PC-9 (cell line): Measurements from ENCODE around the gene PMEL. TPM values are rescaled to one million over a fixed set of nuclear protein-coding genes. Genes with fewer than 3 reads are reported as not detected.

ENCODE experiments used
- BruUV-seq: library from RNA; stranded (reverse); fragments of 400-500 nt; replicated peaks from 2 replicates; lab custom pipeline; 2021; lab: Mats Ljungman, UMichigan
- CTCF ChIA-PET: fragments of 300-600 bp; sonication (Branson Sonifier 250); formaldehyde crosslinking; loops from one replicate; lab custom pipeline; 2022; ENCODE audit warnings: antibody characterized with exemption; lab: Charles Lee
- POLR2A ChIA-PET: fragments of 300-600 bp; sonication (Branson Sonifier 250); formaldehyde crosslinking; loops from one replicate; lab custom pipeline; 2022; ENCODE audit warnings: antibody characterized with exemption; ENCODE audit not compliant: unreplicated experiment; lab: Charles Lee
- DNase-seq, 2 experiments: peaks; one replicate each; pipeline versions ENCODE4 v3.0.0 to v3.0.0-alpha.2; 2015 to 2022; ENCODE audit warnings: mixed read lengths in 1 of 2
- H2AFZ ChIP-seq: fragments of 200-600 bp; sonication (generic); 2 replicates; pipeline ENCODE4 v1.8.1; 2017; ENCODE audit warnings: antibody characterized with exemption
- H3F3A ChIP-seq: fragments of 200-600 bp; sonication (generic); 2 replicates; pipeline ENCODE4 v1.8.1; 2017; ENCODE audit warnings: antibody characterized with exemption, mild to moderate bottlenecking, low read depth; ENCODE audit not compliant: insufficient read depth
- H3K27ac ChIP-seq: fragments of 200-600 bp; sonication (generic); 2 replicates; pipeline ENCODE4 v1.6.1; 2016; ENCODE audit warnings: mixed run types
- H3K27me3 ChIP-seq: fragments of 200-600 bp; sonication (generic); 2 replicates; pipeline ENCODE4 v1.6.1; 2016; ENCODE audit warnings: low read depth, mixed run types; ENCODE audit not compliant: insufficient read depth
- H3K36me3 ChIP-seq: fragments of 200-600 bp; sonication (generic); 2 replicates; pipeline ENCODE4 v1.6.1; 2016; ENCODE audit warnings: low read depth, mixed run types
- H3K4me1 ChIP-seq: fragments of 200-600 bp; sonication (generic); replicated peaks from 2 replicates; pipeline ENCODE4 v1.6.1; 2016; ENCODE audit warnings: mixed run types; ENCODE audit not compliant: insufficient read depth
- H3K4me2 ChIP-seq: fragments of 200-600 bp; sonication (generic); 2 replicates; pipeline ENCODE4 v1.6.1; 2017; ENCODE audit warnings: mixed run types
- H3K4me3 ChIP-seq: fragments of 200-600 bp; sonication (generic); 2 replicates; pipeline ENCODE4 v1.6.1; 2016; ENCODE audit warnings: mixed run types
- H3K79me2 ChIP-seq: fragments of 200-600 bp; sonication (generic); 2 replicates; pipeline ENCODE4 v1.6.1; 2017; ENCODE audit warnings: low read depth, mixed run types
- H3K9me2 ChIP-seq: fragments of 200-600 bp; sonication (generic); 2 replicates; pipeline ENCODE4 v1.8.1; 2017; ENCODE audit warnings: mild to moderate bottlenecking; ENCODE audit not compliant: insufficient read depth
- H3K9me3 ChIP-seq: fragments of 200-600 bp; sonication (generic); 2 replicates; pipeline ENCODE4 v1.8.1; 2016; ENCODE audit warnings: low read depth; ENCODE audit not compliant: insufficient read depth
- H4K20me1 ChIP-seq: fragments of 200-600 bp; sonication (generic); 2 replicates; pipeline ENCODE4 v1.8.1; 2017; ENCODE audit not compliant: insufficient read depth
- EZH2 ChIP-seq: fragments of 200-600 bp; sonication (generic); IDR thresholded peaks from 2 replicates; pipeline ENCODE4 v1.8.0; 2017; ENCODE audit warnings: antibody characterized with exemption, low read depth
- intact Hi-C: fragments of 100-400 bp; cut with micrococcal nuclease; formaldehyde crosslinking; loops from one replicate; pipeline ENCODE4 v1.10.0; 2022; ENCODE audit not compliant: unreplicated experiment
- total RNA-seq: library from RNA; stranded (reverse); gene quantifications from 2 replicates; pipeline ENCODE4 v1.2.3, GENCODE V29; 2021
- TF ChIP-seq, protein P1 (sequence below): fragments of 200-600 bp; sonication (generic); conservative IDR thresholded peaks from 2 replicates; pipeline ENCODE4 v1.6.1; 2017; ENCODE audit warnings: mixed run types, antibody characterized with exemption, mild to moderate bottlenecking, moderate library complexity

Gene PMEL
- total RNA-seq, 1 experiment from 2014 or later = 8.7 TPM

DNA sequence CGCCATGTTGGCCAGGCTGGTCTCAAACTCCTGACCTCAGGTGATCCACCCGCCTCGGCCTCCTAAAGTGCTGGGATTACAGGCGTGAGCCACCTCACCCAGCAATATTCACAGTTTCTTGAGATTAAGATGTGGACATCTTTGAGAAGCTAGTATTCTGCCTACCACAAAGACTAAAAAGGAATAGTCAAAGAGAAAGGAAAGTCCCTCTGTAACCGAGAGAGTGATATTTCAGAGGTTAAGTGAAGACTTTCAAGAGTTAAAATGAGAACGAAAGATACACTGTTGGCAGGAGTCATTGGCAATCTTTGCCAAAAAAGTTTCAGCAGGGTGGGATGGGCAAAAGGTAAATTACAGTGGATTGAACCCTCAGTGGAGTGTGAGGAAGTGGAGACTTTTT is 19.3 kb downstream of the PMEL start:
- Histone ChIP-seq H3K4me3 (no peak overlapping the region), H3K4me2 (no peak overlapping the region), H3K27me3 (no peaks in the 10 kb centered on the region), H4K20me1 (no peaks in the 10 kb centered on the region), H3K9me2 (no peaks in the 10 kb centered on the region), H3K9me3 (no peaks in the 10 kb centered on the region), H3K36me3 (no peaks in the 10 kb centered on the region), H3K79me2 (no peaks in the 10 kb centered on the region), H3K27ac (no peak overlapping the region), H3F3A (no peaks in the 10 kb centered on the region), H3K4me1 (no peaks in the 10 kb centered on the region), H2AFZ (no peak overlapping the region)
- no peak for DNase-seq
- BruUV-seq = no TSS peak
- POLR2A ChIA-PET = no interaction called here
- intact Hi-C loops = no loop called here
- no peak for TF ChIP-seq EZH2
- TF ChIP-seq, protein P1, sequence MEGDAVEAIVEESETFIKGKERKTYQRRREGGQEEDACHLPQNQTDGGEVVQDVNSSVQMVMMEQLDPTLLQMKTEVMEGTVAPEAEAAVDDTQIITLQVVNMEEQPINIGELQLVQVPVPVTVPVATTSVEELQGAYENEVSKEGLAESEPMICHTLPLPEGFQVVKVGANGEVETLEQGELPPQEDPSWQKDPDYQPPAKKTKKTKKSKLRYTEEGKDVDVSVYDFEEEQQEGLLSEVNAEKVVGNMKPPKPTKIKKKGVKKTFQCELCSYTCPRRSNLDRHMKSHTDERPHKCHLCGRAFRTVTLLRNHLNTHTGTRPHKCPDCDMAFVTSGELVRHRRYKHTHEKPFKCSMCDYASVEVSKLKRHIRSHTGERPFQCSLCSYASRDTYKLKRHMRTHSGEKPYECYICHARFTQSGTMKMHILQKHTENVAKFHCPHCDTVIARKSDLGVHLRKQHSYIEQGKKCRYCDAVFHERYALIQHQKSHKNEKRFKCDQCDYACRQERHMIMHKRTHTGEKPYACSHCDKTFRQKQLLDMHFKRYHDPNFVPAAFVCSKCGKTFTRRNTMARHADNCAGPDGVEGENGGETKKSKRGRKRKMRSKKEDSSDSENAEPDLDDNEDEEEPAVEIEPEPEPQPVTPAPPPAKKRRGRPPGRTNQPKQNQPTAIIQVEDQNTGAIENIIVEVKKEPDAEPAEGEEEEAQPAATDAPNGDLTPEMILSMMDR = no peak
- CTCF ChIA-PET = interaction anchor here (0.6 kb wide), 1 partner anchor 134 kb away, joined by 4 read pairs; no protein-coding TSS in a partner anchor

DNA sequence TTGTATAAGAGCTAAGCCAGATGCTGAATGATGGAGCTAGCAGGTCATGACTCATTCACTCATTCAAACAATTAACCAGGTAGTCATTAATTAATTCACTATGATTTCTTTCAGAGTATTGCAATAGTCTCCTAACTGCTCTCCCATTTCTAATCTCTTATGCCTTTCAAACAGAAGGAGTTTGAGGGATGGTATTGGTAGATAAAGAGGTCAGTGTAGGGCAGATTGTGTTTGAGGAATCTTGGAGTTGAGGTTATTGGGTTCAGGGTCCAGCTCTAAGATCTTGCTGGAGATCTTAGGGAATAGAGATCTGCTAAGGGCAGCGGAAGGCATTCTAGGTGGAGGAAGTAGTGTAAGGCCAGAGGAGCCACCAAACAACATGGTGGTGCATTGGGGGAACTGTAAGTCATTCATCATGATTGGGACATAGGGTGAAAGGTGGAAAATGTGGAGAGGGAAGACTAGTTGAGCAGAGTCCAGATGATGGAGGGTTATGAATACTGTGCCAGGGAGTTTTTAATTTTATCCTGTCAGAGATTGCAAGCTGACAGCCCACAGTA is 23.2 kb downstream of the PMEL start:
- intact Hi-C loops = no loop called here
- POLR2A ChIA-PET = no interaction called here
- H3K36me3 ChIP-seq = no peaks in the 10 kb centered on the region

DNA sequence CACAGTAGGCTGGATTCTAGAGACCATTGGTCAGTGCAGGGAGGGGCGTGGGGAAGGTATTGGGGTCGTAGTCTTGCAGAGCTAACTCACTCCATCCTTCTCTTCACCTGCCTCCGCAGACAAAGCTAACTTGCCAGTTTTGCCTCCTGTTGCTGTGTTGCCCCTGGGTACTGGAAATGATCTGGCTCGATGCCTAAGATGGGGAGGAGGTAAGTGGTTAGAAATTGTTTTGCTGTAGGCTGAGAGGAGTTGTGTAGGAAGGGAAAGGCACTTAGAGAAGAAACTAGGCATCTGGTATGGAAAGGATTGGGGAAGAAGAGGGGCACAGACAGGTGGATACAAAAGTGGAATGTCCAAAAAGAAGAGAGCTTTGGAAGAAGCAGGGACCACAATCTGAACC is 23.8 kb downstream of the PMEL start:
- H3K4me2 ChIP-seq = no peak overlapping the region
- no peaks in the 10 kb centered on the region for H3K79me2 ChIP-seq
- H3K9me3 ChIP-seq = no peaks in the 10 kb centered on the region
- CTCF ChIA-PET = interaction anchor here (0.6 kb wide), 1 partner anchor 15 kb away, joined by 30 read pairs; no protein-coding TSS in a partner anchor
- no peaks in the 10 kb centered on the region for H3K27me3 ChIP-seq
- peaks cover 14% of the 10 kb centered on the region; the same call in 1 of the 2 replicates for H3F3A ChIP-seq
- POLR2A ChIA-PET = no interaction called here
- H3K9me2 ChIP-seq = no peaks in the 10 kb centered on the region
- no peaks in the 10 kb centered on the region for H4K20me1 ChIP-seq
- H3K36me3 ChIP-seq = no peaks in the 10 kb centered on the region
- no peak for DNase-seq
- peaks cover 20% of the 10 kb centered on the region for H3K4me1 ChIP-seq
- no TSS peak for BruUV-seq
- no peak overlapping the region for H3K4me3 ChIP-seq
- H3K27ac ChIP-seq = no peak overlapping the region
- intact Hi-C loops = no loop called here
- TF ChIP-seq EZH2 = no peak
- TF ChIP-seq, protein P1 = no peak
- H2AFZ ChIP-seq = no peak overlapping the region

More for the DNA sequence above, 23.2 kb downstream of the PMEL start:
- Histone ChIP-seq H3F3A (peaks cover 11% of the 10 kb centered on the region; the same call in 1 of the 2 replicates), H3K4me1 (peaks cover 14% of the 10 kb centered on the region), H4K20me1 (no peaks in the 10 kb centered on the region), H3K79me2 (no peaks in the 10 kb centered on the region), H3K4me3 (no peak overlapping the region), H3K9me3 (no peaks in the 10 kb centered on the region), H3K9me2 (no peaks in the 10 kb centered on the region), H2AFZ (no peak overlapping the region), H3K27me3 (no peaks in the 10 kb centered on the region), H3K27ac (no peak overlapping the region), H3K4me2 (no peak overlapping the region)
- no peak for DNase-seq
- CTCF ChIA-PET = interaction anchor here (0.5 to 0.6 kb wide), 2 partner anchors 15 to 82 kb away, joined by 3 to 30 read pairs; no protein-coding TSS in a partner anchor
- no TSS peak for BruUV-seq
- TF ChIP-seq, protein P1 = no peak
- TF ChIP-seq EZH2 = no peak
